HG03159 (cell line): ENCODE measurements around the gene KCNQ2.

Experiments
- ATAC-seq: cut with Tn5 transposase; IDR thresholded peaks from one replicate; pipeline ENCODE4 v1.9.1; 2021; ENCODE audit warnings: mild to moderate bottlenecking, moderate library complexity; ENCODE audit not compliant: unreplicated experiment

KCNQ2 gene

DNA sequence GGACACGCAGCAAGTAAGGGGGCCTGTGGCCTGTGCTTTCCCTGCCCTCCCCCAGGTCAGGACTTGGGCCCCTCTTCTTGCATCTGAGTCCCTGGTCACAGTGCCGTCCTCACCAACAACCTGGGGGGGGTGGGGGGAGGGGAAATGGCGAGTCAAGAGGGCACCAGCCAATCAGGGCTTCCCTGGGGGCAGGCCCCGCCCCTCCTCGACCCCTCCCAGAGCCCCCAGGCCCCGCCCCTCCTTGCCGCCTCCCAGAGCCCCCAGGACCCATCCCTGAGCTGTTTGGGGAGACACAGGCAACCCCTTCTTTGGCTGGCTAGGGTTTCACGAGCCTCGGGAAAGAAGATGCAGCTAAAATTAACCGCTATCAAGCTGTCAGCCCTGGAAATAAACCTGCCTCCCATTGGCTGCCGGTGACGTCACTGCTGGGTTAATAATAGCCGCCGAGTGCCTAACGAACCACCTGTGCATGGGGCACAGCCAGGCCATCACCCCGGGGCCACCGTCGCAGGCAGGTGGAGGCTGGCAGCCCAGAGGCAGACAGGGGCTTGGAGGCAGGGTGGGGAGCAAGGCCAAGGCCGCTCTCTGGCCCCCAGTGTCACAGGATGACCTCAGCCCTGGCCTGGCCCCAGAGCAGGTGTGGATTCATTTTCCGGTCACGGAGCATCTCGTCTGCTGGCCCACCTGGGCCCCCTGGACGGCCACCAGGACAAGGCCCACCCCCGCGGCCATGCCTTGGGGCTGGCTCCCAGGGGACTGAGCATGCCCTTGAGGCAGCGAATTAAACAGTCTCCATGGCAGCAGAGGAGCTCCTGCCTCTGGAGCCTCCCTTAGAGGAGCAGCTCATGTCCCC, 29.6 kb upstream of the KCNQ2 start:
- ATAC-seq, result no peak

- ATAC-seq, result no peak
These were observed 28.7 kb upstream of the KCNQ2 start for GRCh38 chr20:63500902-63501817.

- ATAC-seq, result no peak
These were observed 27.9 kb upstream of the KCNQ2 start for GRCh38 chr20:63500151-63500901.

- ATAC-seq, result no peak
These were observed 27.0 kb upstream of the KCNQ2 start for GRCh38 chr20:63499338-63499969.

- no peak for ATAC-seq
These were observed 26.5 kb upstream of the KCNQ2 start, which contains the start of gene EEF1A2 for GRCh38 chr20:63498960-63499337. Gene EEF1A2 (minus strand): TSS chr20:63499083. CDS start chr20:63497763, 1,320 bp downstream.

DNA sequence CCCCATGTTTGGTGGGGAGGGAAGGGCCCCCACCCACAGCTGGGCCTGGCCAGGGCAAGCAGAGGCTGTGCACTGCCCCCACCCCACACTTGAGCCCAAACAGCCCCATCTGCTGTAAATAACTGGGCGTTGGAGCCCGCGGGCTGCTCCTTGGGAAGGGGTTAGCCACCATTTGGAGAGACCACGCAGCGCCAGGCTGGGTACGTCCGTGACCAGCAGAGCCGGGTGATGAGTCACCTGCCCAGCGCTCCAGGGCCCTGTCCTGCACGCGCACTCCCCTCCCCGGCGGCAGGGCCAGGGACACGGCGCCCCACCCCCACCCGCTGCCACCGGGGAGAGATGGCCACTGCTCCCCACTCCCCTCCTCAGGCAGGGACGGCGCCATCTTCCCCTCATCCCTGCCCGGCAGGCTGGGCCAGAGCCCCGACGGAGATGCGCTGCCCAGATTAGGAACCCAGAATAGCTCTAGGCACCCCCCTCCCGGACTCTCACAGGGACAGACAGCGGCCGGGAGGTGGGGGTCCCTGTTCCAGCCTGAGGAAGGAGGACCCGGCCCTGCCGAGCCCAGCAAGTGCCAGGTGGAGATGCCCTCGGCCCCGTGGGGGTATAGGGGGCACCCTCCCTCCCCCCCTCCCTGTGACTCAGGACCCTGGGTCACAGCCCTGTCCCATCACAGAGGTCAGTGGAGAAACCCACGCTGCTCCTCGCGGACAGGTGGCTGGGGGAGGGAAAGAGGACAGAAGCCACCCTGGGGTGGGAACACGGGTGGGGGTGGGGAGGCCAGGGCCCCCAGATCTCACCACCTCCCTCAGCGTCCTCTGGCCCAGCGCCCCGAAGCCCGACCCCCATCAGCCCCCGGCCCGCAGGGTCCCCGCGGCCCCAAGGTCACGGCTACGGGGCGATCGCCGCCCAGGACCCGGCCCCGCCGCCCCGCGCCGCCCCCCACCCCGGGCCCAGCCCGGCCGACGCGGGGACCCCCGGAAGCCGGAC, 25.8 kb upstream of the KCNQ2 start:
- ATAC-seq, result no peak

DNA sequence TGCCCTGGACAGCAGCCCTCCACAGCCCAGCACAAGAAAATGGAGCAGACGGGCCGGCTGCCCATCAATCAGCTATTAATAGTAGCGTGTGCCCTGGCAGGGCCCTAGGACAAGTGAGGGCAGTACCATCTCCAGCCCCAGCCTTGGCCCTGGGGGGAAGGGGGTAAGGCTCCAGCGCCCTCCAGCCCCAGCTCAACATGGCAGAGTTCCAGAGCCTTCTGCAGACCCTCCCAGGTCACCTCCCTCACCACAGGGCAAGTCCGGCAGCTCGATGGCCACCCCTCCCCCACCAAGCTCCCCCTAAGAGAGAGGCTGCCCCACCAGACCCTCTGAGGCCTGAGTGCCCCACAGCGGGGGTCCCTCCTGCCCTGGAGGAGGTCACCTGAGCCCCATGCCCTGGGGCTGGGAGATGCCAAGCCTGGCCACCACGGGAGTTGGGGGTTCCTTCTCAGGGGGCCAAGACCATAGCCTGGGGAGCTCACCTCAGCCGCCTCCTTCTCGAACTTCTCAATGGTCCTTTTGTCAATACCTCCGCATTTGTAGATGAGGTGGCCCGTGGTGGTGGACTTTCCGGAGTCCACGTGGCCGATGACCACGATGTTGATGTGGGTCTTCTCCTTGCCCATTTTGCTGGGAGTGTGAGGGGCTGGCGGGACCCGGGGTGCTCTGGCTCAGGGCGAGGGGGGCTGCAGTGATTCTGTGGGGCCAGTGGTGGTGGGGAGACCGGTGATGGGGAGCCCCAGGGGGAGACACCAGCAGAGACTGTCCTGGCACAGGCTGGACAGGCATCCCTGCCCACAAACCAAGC, 24.9 kb upstream of the KCNQ2 start:
- no peak for ATAC-seq

- ATAC-seq, result no peak
These were observed 24.2 kb upstream of the KCNQ2 start for GRCh38 chr20:63496596-63497120.

- ATAC-seq, result no peak
These were observed 23.5 kb upstream of the KCNQ2 start for GRCh38 chr20:63495741-63496595.

GRCh38 chr20:63495167-63495720, 22.8 kb upstream of the KCNQ2 start:
- no peak for ATAC-seq

GRCh38 chr20:63494420-63495166, 22.1 kb upstream of the KCNQ2 start:
- no peak for ATAC-seq

DNA sequence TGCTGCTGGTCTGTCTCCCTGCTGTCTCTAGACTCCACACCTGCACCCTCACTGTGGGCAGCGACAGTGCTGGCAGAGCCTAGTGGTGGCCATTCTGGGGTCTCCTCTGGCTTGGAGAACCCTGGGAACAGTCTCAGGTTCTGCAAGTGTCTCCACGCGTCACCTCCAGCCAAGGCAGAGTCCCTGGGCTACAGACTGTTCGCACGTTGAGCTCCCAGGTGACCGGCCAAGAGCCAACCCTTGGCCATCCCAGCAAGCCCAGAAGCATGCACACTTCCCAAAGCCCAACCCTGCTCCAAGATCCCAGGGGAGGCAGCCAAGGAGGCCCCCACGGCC, 21.6 kb upstream of the KCNQ2 start:
- ATAC-seq, result no peak

DNA sequence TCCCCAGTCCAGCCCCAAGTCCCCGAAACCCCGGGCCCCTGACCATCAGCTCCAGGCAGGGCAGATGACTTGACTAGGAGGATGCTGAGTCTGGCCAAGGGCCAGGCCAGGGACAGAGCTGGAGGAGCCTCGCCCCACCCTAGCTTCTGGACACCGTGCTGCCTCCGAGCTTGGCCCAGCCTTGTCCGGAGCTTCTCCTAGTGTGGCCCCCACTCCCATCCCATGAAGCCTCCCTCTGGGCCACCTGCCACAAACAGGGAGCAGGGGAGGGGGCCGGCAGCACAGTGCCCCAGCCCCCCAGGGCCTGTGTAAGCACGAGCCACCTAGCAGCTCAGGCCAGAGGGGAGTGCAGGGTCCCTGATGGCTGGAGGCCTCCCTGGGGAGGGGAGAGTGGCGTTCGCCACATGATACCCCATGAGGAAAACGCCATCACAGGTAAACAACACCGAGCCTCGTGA, 21.1 kb upstream of the KCNQ2 start:
- no peak for ATAC-seq

- ATAC-seq, result no peak
These were observed 20.5 kb upstream of the KCNQ2 start for GRCh38 chr20:63492982-63493381.

- ATAC-seq, result no peak
These were observed 20.1 kb upstream of the KCNQ2 start for GRCh38 chr20:63492518-63492917.

DNA sequence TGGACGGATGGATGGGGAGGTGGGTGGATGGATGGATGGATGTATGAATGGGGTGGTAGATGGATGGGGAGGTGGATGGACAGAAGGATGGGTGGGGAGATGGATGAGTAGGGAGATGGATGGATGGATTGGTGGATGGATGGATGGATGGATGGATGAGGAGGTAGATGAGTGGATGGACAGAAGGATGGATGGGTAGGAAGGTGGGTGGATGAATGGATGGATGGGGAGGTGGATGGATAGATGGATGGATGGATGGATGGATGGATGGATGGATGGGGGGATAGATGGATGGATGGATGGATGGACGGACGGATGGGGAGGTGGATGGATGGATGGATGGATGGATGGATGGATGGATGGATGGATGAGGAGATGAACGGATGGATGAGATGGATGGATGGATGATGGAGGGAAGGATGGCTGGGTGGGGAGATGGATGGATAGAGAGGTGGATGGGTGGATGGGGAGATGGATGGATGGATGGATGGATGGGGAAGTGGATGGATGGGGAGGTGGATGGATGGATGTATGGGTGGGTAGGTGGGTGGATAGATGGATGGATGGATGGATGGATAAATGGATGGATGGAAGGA, 19.3 kb upstream of the KCNQ2 start:
- no peak for ATAC-seq
